ENCODE measurements around the gene SLC27A5.
"Not testable (repeated sequence)": the region's sequence is repeated elsewhere in the genome, so short reads cannot be mapped to it uniquely, and the experiment has no call there.

The SLC27A5 gene

DNA sequence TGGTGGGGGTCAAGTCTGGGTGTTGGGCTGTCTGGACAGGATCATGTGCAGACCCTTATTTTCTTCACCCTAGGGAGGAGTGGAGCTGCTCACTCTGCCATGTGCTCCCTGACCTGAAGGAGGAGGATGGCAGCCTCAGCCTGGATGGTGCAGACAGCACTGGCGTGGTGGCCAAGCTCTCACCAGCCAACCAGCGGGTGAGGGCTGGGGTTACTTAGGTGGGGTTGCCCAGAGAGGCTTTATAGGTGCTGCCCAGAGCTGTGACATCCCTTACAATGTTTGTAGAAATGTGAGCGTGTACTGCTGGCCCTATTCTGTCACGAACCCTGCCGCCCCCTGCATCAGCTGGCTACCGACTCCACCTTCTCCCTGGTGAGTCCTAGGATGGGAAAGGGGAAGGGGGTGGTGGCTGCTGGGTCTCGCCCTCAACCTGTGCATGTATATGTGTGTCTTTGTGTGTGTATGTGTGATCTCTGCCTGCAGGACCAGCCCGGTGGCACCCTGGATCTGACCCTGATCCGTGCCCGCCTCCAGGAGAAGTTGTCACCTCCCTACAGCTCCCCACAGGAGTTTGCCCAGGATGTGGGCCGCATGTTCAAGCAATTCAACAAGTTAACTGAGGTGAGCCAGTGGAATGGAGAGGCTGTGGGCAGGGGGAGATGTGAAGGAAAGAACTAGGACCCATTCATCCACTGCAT lies 38.0 kb upstream of the SLC27A5 start:
- no peak for DNase-seq

GRCh38 chr19:58548859-58549663 lies 37.3 kb upstream of the SLC27A5 start:
- no peak for DNase-seq

- DNase-seq: no peak
These were observed 35.8 kb upstream of the SLC27A5 start for GRCh38 chr19:58547323-58548312.

DNA sequence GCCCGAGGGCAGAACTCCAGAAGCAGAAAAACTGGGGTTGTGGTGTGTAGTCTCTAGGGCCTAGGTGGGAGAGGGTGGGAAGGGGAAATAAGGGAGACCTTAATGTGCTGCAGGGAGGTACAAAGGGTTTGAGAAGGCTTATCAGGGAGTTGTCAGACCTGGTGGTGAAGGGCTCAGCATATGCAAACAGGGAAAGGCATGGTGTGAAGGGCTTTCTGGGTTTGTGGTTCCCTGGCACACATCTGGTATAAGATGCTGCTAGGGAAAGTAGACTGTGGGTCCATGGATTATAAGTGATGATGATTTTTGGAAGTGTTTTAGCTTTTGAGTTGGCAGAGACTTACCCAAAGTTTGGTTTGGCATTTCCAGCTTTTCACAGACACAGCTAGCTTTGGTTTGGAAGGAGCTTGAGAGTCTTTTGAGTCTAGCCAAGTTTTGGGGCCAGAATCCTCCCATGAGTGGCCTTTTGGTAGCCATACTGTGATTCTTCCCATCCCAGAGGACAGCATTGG lies 34.3 kb upstream of the SLC27A5 start:
- DNase-seq: no peak

DNA sequence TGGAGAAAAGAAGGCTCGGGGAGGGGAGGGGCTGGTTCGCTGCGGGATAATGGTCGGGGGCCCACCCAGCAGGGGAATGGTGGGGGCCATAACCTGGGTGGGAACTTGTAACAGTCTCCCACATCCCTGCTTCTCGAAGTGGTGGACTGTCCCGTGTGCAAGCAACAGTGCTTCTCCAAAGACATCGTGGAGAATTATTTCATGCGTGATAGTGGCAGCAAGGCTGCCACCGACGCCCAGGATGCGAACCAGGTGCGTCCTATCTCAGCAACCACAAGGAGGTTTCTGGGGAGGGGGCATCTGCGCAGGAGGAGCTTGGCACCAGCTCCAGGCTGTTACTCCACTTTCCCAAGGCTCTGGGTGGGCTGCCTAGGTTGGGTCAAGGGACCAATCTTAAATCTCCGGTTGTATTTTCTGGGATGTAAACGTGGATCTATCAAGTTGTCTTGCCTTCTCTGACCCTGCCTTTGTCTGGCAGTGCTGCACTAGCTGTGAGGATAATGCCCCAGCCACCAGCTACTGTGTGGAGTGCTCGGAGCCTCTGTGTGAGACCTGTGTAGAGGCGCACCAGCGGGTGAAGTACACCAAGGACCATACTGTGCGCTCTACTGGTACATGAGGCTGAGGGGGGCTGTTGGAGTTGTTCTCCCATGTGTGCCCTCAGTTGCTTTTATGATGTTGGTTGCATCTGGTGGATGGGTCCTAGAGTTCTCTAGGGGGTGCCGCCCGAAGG lies 33.7 kb upstream of the SLC27A5 start:
- DNase-seq: no peak

- peak; percentile 75 for DNase-seq
These were observed 32.9 kb upstream of the SLC27A5 start for GRCh38 chr19:58544591-58545285.

- peak; percentile 100 for DNase-seq
These were observed 32.2 kb upstream of the SLC27A5 start, which contains the start of gene TRIM28 for GRCh38 chr19:58543826-58544590. TRIM28 (plus strand) TSS chr19:58544064; CDS start chr19:58544758, 694 bp downstream.

- not testable (repeated sequence) for DNase-seq
These were observed 31.0 kb upstream of the SLC27A5 start for GRCh38 chr19:58542641-58543372.

DNA sequence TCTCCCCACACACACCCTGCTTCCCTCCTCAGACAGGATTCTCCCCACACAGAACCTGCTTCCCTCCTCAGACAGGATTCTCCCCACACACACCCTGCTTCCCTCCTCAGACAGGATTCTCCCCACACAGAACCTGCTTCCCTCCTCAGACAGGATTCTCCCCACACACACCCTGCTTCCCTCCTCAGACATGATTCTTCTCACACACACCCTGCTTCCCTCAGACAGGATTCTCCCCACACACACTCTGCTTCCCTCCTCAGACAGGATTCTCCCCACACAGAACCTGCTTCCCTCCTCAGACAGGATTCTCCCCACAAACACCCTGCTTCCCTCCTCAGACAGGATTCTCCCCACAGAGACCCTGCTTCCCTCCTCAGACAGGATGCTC lies 27.4 kb upstream of the SLC27A5 start:
- DNase-seq: not testable (repeated sequence)

- peak; percentile 67 for DNase-seq
These were observed 26.7 kb upstream of the SLC27A5 start for GRCh38 chr19:58538257-58539168.

GRCh38 chr19:58536852-58537798 lies 25.3 kb upstream of the SLC27A5 start:
- no peak for DNase-seq

DNA sequence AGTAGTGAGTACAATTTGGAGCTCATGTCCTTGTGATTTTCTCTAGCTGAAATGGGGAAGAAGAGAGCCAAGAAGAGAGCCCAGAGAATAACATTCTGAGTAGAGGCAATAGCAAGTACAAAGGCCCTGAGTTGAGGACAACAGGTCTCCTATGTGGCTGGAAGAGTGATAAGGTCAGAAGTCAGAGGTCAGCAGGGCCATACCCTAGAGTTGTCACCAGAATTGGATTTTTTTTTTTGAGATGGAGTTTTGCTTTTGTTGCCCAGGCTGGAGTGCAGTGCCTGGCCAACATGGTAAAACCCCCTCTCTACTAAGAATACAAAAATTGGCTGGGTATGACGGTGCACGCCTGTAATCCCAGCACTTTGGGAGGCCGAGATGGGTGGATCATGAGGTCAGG lies 24.1 kb upstream of the SLC27A5 start:
- no peak for DNase-seq

GRCh38 chr19:58531034-58531840 lies 19.4 kb upstream of the SLC27A5 start:
- no peak for DNase-seq

DNA sequence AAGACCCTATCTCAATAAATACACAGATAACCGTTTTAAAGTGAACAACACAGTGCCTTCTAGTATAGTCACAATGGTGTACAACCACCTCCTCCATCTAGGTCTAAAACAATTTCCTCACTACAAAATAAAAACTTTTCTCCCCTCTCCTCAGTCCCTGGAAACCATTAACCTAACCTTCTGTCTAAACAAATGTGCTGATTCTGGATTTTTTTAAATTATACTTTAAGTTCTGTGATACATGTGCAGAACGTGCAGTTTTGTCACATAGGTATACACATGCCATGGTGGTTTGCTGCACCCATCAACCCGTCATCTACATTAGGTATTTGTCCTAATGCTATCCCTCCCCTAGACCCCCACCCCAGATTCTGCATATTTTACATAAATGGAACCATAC lies 17.6 kb upstream of the SLC27A5 start:
- DNase-seq: no peak

DNA sequence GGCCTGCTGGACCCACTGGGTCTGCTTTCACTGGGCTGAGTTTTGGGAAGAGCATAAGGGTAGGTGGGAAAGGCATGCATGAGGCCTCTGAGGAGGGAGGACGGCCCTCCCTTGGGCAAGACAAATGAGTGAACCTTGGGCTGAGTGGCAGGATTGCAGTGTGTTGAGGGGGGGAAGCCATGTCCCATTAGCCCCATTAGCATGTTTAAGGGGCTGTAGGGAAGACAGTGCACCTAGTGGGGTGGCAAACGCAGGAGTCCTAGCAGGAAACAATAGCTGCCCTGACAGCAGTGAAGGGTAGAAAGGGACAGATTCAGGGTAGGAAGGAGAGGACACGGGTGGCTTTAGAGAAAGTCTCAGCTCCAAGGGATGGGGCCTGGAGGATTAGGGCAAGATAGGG lies 10.9 kb upstream of the SLC27A5 start:
- DNase-seq: no peak

- DNase-seq: no peak
These were observed 9.9 kb upstream of the SLC27A5 start for GRCh38 chr19:58521651-58522050.

DNA sequence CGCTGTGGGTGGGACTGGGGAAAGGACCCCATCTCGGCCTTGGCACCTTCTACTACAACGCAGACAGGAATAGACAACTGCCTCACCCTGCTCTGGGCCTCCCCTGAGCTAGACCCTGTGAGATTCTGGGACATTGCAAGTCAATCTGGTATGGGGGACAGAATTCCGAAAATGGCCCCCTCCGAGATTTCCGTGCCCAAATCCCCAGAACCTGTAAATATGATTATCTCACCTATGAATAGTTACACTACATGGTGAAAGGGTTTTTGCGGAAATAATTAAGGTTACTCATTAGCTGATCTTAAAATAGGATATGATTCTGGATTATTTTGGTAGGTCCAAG lies 8.4 kb upstream of the SLC27A5 start:
- no peak for DNase-seq
